Upper lobe of right lung (tissue), 1 donor: ENCODE results near the gene CTBP2. TPM values are rescaled to one million over a fixed set of nuclear protein-coding genes. Genes with fewer than 3 reads are reported as not detected.

Experiments used
- ATAC-seq: fragments of 200-7000 bp; cut with Tn5 transposase; one replicate; pipeline ENCODE4 v1.9.1; 2020; ENCODE audit warnings: mild to moderate bottlenecking, moderate library complexity
- DNase-seq: peaks from one replicate; pipeline ENCODE4 v3.0.0-alpha.2; 2020
- H3K27ac ChIP-seq: fragments of 200-600 bp; one replicate; pipeline ENCODE4 v1.8.0; 2022
- H3K27me3 ChIP-seq: fragments of 200-600 bp; one replicate; pipeline ENCODE4 v1.8.0; 2022; ENCODE audit warnings: mild to moderate bottlenecking
- H3K36me3 ChIP-seq: fragments of 200-600 bp; one replicate; pipeline ENCODE4 v1.8.0; 2022
- H3K4me1 ChIP-seq: fragments of 200-600 bp; one replicate; pipeline ENCODE4 v1.8.0; 2022
- H3K4me3 ChIP-seq: fragments of 200-600 bp; one replicate; pipeline ENCODE4 v1.8.0; 2022; ENCODE audit warnings: mild to moderate bottlenecking
- H3K9me3 ChIP-seq: fragments of 200-600 bp; one replicate; pipeline ENCODE4 v1.8.0; 2022
- intact Hi-C: fragments of 100-400 bp; cut with DNase I; formaldehyde crosslinking; loops from one replicate; pipeline ENCODE4 v1.11.0; 2022
- total RNA-seq: library from RNA; stranded (reverse); fragmentation: NEBNext Ultra II Directional; extraction: Animal tissue kit (Norgen Biotek cat#: 25700); gene quantifications from one replicate; pipeline ENCODE4 v1.2.1, GENCODE V29; 2021
- TF ChIP-seq, protein P1 (sequence below): fragments of 200-600 bp; IDR thresholded peaks from one replicate; pipeline ENCODE4 v1.8.0; 2022; ENCODE audit warnings: antibody characterized with exemption
- donor health status: DM: no; HTN: yes; CAD: no; lungs with severe emphysema.

The CTBP2 gene
- total RNA-seq, 1 donor from 2014 or later, result 66.7 TPM

- Histone ChIP-seq H3K36me3 (no peaks in the 10 kb centered on the region), H3K4me3 (no peak overlapping the region), H3K27ac (no peak overlapping the region), H3K27me3 (no peaks in the 10 kb centered on the region), H3K9me3 (no peaks in the 10 kb centered on the region), H3K4me1 (no peaks in the 10 kb centered on the region)
- intact Hi-C loops, result no loop called here
- DNase-seq (no peak), ATAC-seq (no peak)
- TF ChIP-seq, protein P1, sequence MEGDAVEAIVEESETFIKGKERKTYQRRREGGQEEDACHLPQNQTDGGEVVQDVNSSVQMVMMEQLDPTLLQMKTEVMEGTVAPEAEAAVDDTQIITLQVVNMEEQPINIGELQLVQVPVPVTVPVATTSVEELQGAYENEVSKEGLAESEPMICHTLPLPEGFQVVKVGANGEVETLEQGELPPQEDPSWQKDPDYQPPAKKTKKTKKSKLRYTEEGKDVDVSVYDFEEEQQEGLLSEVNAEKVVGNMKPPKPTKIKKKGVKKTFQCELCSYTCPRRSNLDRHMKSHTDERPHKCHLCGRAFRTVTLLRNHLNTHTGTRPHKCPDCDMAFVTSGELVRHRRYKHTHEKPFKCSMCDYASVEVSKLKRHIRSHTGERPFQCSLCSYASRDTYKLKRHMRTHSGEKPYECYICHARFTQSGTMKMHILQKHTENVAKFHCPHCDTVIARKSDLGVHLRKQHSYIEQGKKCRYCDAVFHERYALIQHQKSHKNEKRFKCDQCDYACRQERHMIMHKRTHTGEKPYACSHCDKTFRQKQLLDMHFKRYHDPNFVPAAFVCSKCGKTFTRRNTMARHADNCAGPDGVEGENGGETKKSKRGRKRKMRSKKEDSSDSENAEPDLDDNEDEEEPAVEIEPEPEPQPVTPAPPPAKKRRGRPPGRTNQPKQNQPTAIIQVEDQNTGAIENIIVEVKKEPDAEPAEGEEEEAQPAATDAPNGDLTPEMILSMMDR, result no peak
Measured at GRCh38 chr10:125199270-125199669, 38.9 kb upstream of the CTBP2 start.

DNA sequence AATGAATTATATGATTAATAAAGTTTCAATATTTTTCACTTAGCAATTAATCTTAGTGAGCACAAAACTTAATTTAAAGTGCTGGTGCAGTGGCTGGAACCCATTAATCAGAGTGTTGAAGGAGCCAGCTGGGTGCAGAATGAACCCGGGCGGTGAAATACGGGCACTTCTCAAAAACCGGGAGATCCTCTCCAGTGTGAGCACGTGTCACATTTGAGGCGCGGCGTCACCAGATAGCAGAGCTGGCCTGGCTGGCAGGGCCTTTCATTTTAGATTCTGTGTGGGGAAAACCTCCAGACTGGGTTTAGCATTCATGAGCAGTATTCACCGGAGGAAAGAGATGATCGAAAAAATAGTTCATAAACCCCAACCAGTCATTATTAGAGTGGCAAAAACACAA, 34.5 kb upstream of the CTBP2 start:
- no peak for DNase-seq
- Histone ChIP-seq H3K27ac (no peak overlapping the region), H3K4me1 (no peaks in the 10 kb centered on the region), H3K36me3 (no peaks in the 10 kb centered on the region), H3K9me3 (no peaks in the 10 kb centered on the region), H3K27me3 (no peaks in the 10 kb centered on the region), H3K4me3 (no peak overlapping the region)
- TF ChIP-seq, protein P1, result no peak
- intact Hi-C loops, result no loop called here
- no peak for ATAC-seq

GRCh38 chr10:125193306-125193877, 33.0 kb upstream of the CTBP2 start:
- DNase-seq, result no peak
- intact Hi-C loops, result no loop called here
- Histone ChIP-seq H3K9me3 (no peaks in the 10 kb centered on the region), H3K36me3 (no peaks in the 10 kb centered on the region), H3K27ac (no peak overlapping the region), H3K4me3 (no peak overlapping the region), H3K4me1 (no peaks in the 10 kb centered on the region), H3K27me3 (no peaks in the 10 kb centered on the region)
- TF ChIP-seq, protein P1, result no peak
- no peak for ATAC-seq

- intact Hi-C loops, result no loop called here
- Histone ChIP-seq H3K27me3 (no peaks in the 10 kb centered on the region), H3K36me3 (no peaks in the 10 kb centered on the region), H3K4me3 (no peak overlapping the region), H3K4me1 (no peaks in the 10 kb centered on the region), H3K27ac (no peak overlapping the region), H3K9me3 (no peaks in the 10 kb centered on the region)
- TF ChIP-seq, protein P1, result no peak
- DNase-seq (no peak), ATAC-seq (no peak)
Measured at GRCh38 chr10:125192620-125193019, 32.3 kb upstream of the CTBP2 start.

DNA sequence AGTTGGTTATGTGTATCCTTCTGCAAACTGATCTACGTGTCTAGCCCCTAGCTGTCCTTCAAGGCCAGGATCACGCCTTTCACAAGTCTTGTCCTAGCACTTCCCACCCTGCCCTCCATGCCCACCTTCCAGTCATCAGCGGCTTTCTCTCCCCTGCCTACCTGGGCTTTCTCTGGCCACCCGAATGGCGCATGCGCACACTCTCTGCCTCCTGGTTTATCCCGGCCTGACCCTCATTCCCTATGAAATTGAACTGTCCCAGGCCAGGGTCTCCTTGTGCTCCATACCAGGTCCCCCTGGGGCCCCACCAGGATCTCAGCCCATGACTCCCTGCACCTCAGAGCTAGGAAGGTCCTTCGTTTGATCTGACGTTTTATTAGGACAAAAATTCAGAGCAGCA, 31.6 kb upstream of the CTBP2 start:
- ATAC-seq (no peak), DNase-seq (no peak)
- H3K27me3 ChIP-seq, result no peaks in the 10 kb centered on the region
- H3K9me3 ChIP-seq, result no peaks in the 10 kb centered on the region
- no peaks in the 10 kb centered on the region for H3K36me3 ChIP-seq
- no peaks in the 10 kb centered on the region for H3K4me1 ChIP-seq
- intact Hi-C loops, result no loop called here
- no peak overlapping the region for H3K4me3 ChIP-seq
- no peak overlapping the region for H3K27ac ChIP-seq
- TF ChIP-seq, protein P1, result no peak

GRCh38 chr10:125190946-125191345, 30.6 kb upstream of the CTBP2 start:
- TF ChIP-seq, protein P1, result no peak
- no peak overlapping the region for H3K4me3 ChIP-seq
- ATAC-seq, result no peak
- no peak for DNase-seq
- no peaks in the 10 kb centered on the region for H3K9me3 ChIP-seq
- intact Hi-C loops, result no loop called here
- H3K36me3 ChIP-seq, result no peaks in the 10 kb centered on the region
- no peaks in the 10 kb centered on the region for H3K27me3 ChIP-seq
- H3K4me1 ChIP-seq, result no peaks in the 10 kb centered on the region
- H3K27ac ChIP-seq, result no peak overlapping the region
